GM12873 (cell line): ENCODE data around the gene HNRNPH3.
A peak's percentile ranks its signal among the peaks of the same experiment; 100 is the strongest.

Source experiments
- CTCF ChIP-seq: IDR thresholded peaks from 2 replicates; pipeline ENCODE4 v1.5.1; 2012; ENCODE audit warnings: low read depth, mild to moderate bottlenecking, moderate library complexity, low read length, control low read depth; ENCODE audit not compliant: insufficient read depth; ENCODE audit errors: missing control alignments

The HNRNPH3 gene

DNA sequence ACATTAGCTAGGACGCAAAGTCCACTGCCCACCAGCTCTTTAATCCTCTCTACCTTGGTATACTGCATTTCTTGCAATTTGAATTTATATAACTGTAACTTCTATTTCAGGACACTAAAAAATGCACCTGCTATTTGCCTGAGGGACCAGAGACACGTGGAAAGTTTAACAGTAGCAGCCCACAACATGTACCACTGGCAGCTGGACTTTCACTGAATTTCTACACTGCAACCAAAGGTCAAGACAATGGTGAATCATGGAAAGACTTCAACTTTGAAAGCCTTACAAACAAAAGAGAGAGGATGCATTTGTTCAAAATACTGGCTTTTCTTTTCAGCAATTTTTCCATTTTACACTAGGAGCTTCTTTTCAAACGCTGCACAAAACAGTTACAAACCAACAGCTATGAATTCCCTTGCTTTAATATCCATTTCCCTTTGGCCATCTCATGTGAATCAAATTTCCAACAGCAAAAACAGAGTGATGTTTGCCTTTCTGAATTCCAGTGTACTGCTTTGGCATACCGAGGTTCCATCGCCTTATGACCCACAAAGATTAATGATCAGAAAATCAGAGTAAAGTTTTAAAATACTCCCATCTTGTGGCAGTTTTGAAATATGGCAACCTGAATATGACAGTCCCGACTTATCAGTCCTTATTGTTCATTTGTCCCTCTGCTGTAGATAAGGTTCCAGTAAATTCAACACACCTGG, 29.9 kb upstream of the HNRNPH3 start:
- TF ChIP-seq CTCF, result peak; percentile 57

GRCh38 chr10:68302503-68302823, 29.4 kb upstream of the HNRNPH3 start:
- no peak for TF ChIP-seq CTCF

DNA sequence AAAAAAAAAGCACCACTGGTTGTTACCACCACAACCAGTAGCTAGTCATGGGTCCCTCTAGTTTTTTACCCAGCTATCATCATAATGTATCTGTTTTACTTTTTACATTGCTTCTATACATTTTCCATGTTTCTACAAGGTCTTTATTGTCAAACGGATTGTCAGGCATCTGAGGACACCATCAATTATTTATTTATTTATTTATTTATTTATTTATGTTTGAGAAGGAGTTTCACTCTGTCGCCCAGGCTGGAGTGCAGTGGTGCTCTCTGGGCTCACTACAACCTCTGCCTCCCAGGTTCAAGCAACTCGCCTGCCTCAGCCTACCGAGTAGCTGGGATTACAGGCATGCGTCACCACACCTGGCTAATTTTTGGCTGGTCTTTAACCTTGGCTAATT, 29.0 kb upstream of the HNRNPH3 start:
- no peak for TF ChIP-seq CTCF

- TF ChIP-seq CTCF, result no peak
Measured at GRCh38 chr10:68303849-68304412, 27.9 kb upstream of the HNRNPH3 start.

- TF ChIP-seq CTCF, result no peak
Measured at GRCh38 chr10:68305854-68306253, 26.0 kb upstream of the HNRNPH3 start.

DNA sequence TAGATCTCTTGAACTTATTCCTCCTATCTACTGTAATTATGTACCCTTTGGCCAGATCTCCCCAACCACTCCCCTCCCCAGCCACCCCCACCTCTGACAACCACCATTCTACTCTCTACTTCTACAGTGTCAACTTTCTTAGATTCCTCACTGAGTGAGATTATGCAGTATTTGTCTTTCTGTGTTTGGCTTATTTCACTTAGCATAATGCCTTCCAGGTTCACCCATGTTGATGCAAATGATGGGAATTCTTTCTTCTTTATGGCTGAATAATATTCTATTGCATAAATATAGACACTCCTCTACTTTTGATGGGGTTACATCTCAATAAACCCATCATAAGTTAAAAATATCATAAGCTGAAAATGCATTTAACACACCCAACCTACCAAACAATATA, 21.3 kb upstream of the HNRNPH3 start:
- TF ChIP-seq CTCF, result no peak

DNA sequence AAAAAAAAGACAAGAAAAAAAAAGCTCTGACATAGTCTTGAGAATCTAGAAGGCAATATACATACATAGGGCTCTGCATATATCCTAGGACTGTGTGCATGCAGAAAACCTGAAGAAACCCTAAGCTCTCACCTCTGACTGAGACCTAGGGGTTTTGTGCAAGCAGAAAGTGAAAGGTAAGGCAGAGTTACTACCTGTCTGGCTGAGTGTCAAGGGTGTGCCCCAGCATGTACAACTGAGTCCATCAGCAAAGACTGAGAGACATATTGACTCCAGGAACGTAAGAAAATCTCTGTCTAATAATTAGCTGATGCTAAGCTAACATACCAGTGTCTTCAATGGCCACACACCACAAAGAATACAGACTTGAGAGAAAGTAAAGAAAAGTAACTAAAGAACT, 16.3 kb upstream of the HNRNPH3 start:
- no peak for TF ChIP-seq CTCF
